Ectodermal cell (in vitro differentiated cells): Measurements from ENCODE around the gene PLEKHA4.

Experiments
- H3K27ac ChIP-seq: 2 replicates; pipeline ENCODE4 v1.7.0; 2013; ENCODE audit warnings: mild to moderate bottlenecking, low read depth, low read length; ENCODE audit not compliant: insufficient read depth, poor library complexity, severe bottlenecking
- H3K27me3 ChIP-seq: 2 replicates; pipeline ENCODE4 v1.7.0; 2013; ENCODE audit warnings: mild to moderate bottlenecking, low read length; ENCODE audit not compliant: insufficient read depth, control insufficient read depth, poor library complexity, severe bottlenecking
- H3K36me3 ChIP-seq: one replicate; pipeline ENCODE4 v1.7.0; 2013; ENCODE audit warnings: low read length; ENCODE audit not compliant: control insufficient read depth, insufficient read depth
- H3K4me1 ChIP-seq: one replicate; pipeline ENCODE4 v1.7.0; 2013; ENCODE audit warnings: low read length; ENCODE audit not compliant: control insufficient read depth, insufficient read depth
- H3K4me3 ChIP-seq: 2 replicates; pipeline ENCODE4 v1.7.0; 2013; ENCODE audit warnings: low read depth, low read length, control low read depth; ENCODE audit not compliant: insufficient read depth
- H3K9me3 ChIP-seq: 2 replicates; pipeline ENCODE4 v1.7.0; 2013; ENCODE audit warnings: mild to moderate bottlenecking, low read length, moderate library complexity; ENCODE audit not compliant: control insufficient read depth
- WGBS, 2 experiments: methylation state at CpG; one replicate each; pipeline ENCODE4 v1.1.7; 2013; ENCODE audit warnings: missing lambda C conversion rate in 2 of 2; 5-methylcytosine and 5-hydroxymethylcytosine counted together

Gene PLEKHA4

GRCh38 chr19:48830965-48831364 is 37.5 kb downstream of the PLEKHA4 start:
- WGBS, 2 experiments = 95 to 99% methylated on average over 4 of the region's 4 CpGs
- no peaks in the 10 kb centered on the region for H3K9me3 ChIP-seq
- peaks cover 6% of the 10 kb centered on the region for H3K36me3 ChIP-seq
- no peaks in the 10 kb centered on the region for H3K27me3 ChIP-seq
- no peaks in the 10 kb centered on the region for H3K4me1 ChIP-seq
- no peak overlapping the region for H3K4me3 ChIP-seq
- H3K27ac ChIP-seq = no peak overlapping the region

- WGBS, 2 experiments = 95 to 97% methylated on average over 9 of the region's 9 CpGs
- Histone ChIP-seq H3K9me3 (no peaks in the 10 kb centered on the region), H3K27me3 (no peaks in the 10 kb centered on the region), H3K27ac (no peak overlapping the region), H3K4me1 (no peaks in the 10 kb centered on the region), H3K36me3 (peaks cover 6% of the 10 kb centered on the region), H3K4me3 (no peak overlapping the region)
Measured at GRCh38 chr19:48830088-48830487, 38.3 kb downstream of the PLEKHA4 start.

GRCh38 chr19:48826606-48827020 is 41.8 kb downstream of the PLEKHA4 start:
- WGBS, 2 experiments = 86 to 90% methylated on average over 8 of the region's 8 CpGs
- H3K27me3 ChIP-seq = no peaks in the 10 kb centered on the region
- no peaks in the 10 kb centered on the region for H3K4me1 ChIP-seq
- H3K27ac ChIP-seq = no peak overlapping the region
- no peaks in the 10 kb centered on the region for H3K9me3 ChIP-seq
- H3K36me3 ChIP-seq = peaks cover 9% of the 10 kb centered on the region
- H3K4me3 ChIP-seq = no peak overlapping the region

- 93 to 94% methylated on average over 2 of the region's 2 CpGs for WGBS, 2 experiments
- no peaks in the 10 kb centered on the region for H3K27me3 ChIP-seq
- no peaks in the 10 kb centered on the region for H3K4me1 ChIP-seq
- H3K9me3 ChIP-seq = no peaks in the 10 kb centered on the region
- H3K36me3 ChIP-seq = peaks cover 9% of the 10 kb centered on the region
- no peak overlapping the region for H3K4me3 ChIP-seq
- no peak overlapping the region for H3K27ac ChIP-seq
Measured at GRCh38 chr19:48822514-48822913, 45.9 kb downstream of the PLEKHA4 start.

GRCh38 chr19:48821633-48822032 is 46.8 kb downstream of the PLEKHA4 start:
- Histone ChIP-seq H3K36me3 (peaks cover 9% of the 10 kb centered on the region), H3K4me3 (no peak overlapping the region), H3K4me1 (no peaks in the 10 kb centered on the region), H3K27me3 (no peaks in the 10 kb centered on the region), H3K27ac (no peak overlapping the region), H3K9me3 (no peaks in the 10 kb centered on the region)
- WGBS, 2 experiments = 75 to 77% methylated on average over 5 of the region's 5 CpGs

GRCh38 chr19:48819366-48819816 is 49.0 kb downstream of the PLEKHA4 start:
- H3K27me3 ChIP-seq = no peaks in the 10 kb centered on the region
- H3K36me3 ChIP-seq = peaks cover 9% of the 10 kb centered on the region
- H3K9me3 ChIP-seq = no peaks in the 10 kb centered on the region
- no peak overlapping the region for H3K27ac ChIP-seq
- H3K4me1 ChIP-seq = no peaks in the 10 kb centered on the region
- 88 to 91% methylated on average over 4 of the region's 4 CpGs for WGBS, 2 experiments
- H3K4me3 ChIP-seq = no peak overlapping the region

- H3K4me1 ChIP-seq = no peaks in the 10 kb centered on the region
- WGBS, 2 experiments = 90 to 93% methylated on average over 9 of the region's 9 CpGs
- H3K27me3 ChIP-seq = no peaks in the 10 kb centered on the region
- H3K4me3 ChIP-seq = no peak overlapping the region
- peaks cover 9% of the 10 kb centered on the region for H3K36me3 ChIP-seq
- no peak overlapping the region for H3K27ac ChIP-seq
- H3K9me3 ChIP-seq = no peaks in the 10 kb centered on the region
Measured at GRCh38 chr19:48818234-48818820, 50.1 kb downstream of the PLEKHA4 start.

GRCh38 chr19:48817585-48818124 is 50.8 kb downstream of the PLEKHA4 start:
- no peaks in the 10 kb centered on the region for H3K9me3 ChIP-seq
- 94% methylated on average over 5 of the region's 5 CpGs for WGBS, 2 experiments

GRCh38 chr19:48815870-48816501 is 52.4 kb downstream of the PLEKHA4 start:
- H3K27ac ChIP-seq = no peak overlapping the region
- H3K27me3 ChIP-seq = no peaks in the 10 kb centered on the region
- H3K4me3 ChIP-seq = no peak overlapping the region
- H3K4me1 ChIP-seq = no peaks in the 10 kb centered on the region
- H3K9me3 ChIP-seq = no peaks in the 10 kb centered on the region
- WGBS, 2 experiments = 84 to 86% methylated on average over 14 of the region's 14 CpGs
- no peaks in the 10 kb centered on the region for H3K36me3 ChIP-seq

More at GRCh38 chr19:48817585-48818124, 50.8 kb downstream of the PLEKHA4 start:
- Histone ChIP-seq H3K27ac (no peak overlapping the region), H3K4me3 (no peak overlapping the region), H3K4me1 (no peaks in the 10 kb centered on the region), H3K36me3 (peaks cover 5% of the 10 kb centered on the region), H3K27me3 (no peaks in the 10 kb centered on the region)

GRCh38 chr19:48814895-48815294 is 53.5 kb downstream of the PLEKHA4 start:
- H3K4me3 ChIP-seq = no peak overlapping the region
- H3K27ac ChIP-seq = no peak overlapping the region
- H3K4me1 ChIP-seq = peaks cover under 1% of the 10 kb centered on the region
- H3K9me3 ChIP-seq = no peaks in the 10 kb centered on the region
- WGBS, 2 experiments = 90 to 91% methylated on average over 6 of the region's 6 CpGs
- H3K36me3 ChIP-seq = no peaks in the 10 kb centered on the region
- no peaks in the 10 kb centered on the region for H3K27me3 ChIP-seq
